ENCODE data around the gene DOCK3.

- TF ChIP-seq ATF3 (IDR thresholded peaks at IDR 0.05), result no peak
- TF ChIP-seq, protein P1, sequence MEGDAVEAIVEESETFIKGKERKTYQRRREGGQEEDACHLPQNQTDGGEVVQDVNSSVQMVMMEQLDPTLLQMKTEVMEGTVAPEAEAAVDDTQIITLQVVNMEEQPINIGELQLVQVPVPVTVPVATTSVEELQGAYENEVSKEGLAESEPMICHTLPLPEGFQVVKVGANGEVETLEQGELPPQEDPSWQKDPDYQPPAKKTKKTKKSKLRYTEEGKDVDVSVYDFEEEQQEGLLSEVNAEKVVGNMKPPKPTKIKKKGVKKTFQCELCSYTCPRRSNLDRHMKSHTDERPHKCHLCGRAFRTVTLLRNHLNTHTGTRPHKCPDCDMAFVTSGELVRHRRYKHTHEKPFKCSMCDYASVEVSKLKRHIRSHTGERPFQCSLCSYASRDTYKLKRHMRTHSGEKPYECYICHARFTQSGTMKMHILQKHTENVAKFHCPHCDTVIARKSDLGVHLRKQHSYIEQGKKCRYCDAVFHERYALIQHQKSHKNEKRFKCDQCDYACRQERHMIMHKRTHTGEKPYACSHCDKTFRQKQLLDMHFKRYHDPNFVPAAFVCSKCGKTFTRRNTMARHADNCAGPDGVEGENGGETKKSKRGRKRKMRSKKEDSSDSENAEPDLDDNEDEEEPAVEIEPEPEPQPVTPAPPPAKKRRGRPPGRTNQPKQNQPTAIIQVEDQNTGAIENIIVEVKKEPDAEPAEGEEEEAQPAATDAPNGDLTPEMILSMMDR (IDR thresholded peaks at IDR 0.05; ENCODE audit: low read depth, low read length, missing input control), result no peak
Measured at GRCh38 chr3:51380601-51381332, 706.0 kb downstream of the DOCK3 start.

All from liver (tissue), 3 donors.